Renal cortex interstitium (tissue), 11 donors: ENCODE measurements around the gene SLC6A19. TPM values are rescaled to one million over a fixed set of nuclear protein-coding genes. Genes with fewer than 3 reads are reported as not detected.

ENCODE experiments used
- DNase-seq, 11 donors: peaks; one replicate each; pipeline ENCODE4 v3.0.0-alpha.2; 2013; ENCODE audit warnings: low read depth in 9 of 11, low spot score in 4 of 11; ENCODE audit errors: extremely low read depth in 1 of 11
- polyA plus RNA-seq, 3 donors: library from polyadenylated mRNA; unstranded; fragments of 120-200 nt; gene quantifications; one replicate each; pipeline ENCODE4 v1.2.1, GENCODE V29; 2013; ENCODE audit not compliant: insufficient read length in 3 of 3

SLC6A19 gene
- polyA plus RNA-seq, 3 donors: 51.8 to 83.3 (median 56.1) TPM

DNA sequence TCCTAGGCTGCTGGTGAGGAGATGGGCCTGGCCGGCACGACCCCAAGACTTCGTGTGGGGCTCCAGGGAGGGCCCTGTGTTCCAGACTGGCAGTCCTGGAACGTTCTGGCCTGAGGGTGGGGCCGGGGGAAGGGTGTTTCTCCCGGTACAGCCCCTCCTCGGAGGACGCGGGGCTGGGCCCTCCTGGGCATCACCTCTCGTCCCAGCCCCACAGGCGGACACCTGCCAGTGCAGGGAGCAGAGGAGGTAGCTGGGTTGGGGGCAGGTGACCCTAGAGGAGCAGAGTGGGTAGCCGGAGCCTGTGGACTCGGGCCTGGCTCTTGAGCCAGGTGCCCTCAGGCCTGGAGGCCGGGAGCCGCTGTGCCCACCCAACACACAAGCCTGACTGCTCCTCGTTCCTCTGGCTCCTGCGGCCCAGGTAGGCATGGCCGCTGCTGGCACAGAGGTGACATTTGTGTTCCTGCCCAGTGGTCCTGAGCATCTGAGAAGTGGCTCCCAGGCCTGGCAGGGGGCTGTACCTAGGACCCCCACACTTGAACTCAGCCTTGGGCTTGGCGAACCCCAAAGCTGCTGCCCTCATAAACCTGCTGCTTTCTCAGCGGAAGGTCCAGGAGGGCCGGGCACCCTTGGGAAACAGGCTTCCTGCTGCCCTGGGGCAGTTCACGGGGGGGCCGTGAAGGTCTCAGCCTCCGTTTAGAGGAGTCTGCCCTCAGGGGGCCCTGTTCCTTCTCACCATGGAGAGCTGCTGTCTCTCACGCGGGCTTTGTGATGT is 817 bp downstream of the SLC6A19 start:
- no peak for DNase-seq

DNA sequence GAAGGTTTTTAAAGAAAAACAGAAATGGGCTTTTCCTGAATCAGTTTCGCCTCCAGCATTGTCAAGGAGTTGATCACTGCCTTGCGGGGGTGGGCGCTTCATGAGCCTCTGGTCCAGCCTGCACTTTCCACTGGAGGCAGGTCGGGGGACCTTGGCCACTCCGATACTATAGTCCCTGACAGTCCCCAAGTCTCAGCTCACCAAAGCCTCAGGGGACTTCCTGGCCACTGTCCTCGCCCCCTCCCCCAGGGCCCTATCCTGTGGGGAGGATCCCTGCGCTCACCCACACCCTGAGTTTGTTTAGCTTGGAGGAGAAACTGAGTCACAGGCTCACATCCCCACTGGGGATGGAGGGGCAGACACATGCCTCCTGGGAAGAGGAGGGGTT is 1.4 kb downstream of the SLC6A19 start:
- no peak for DNase-seq

DNA sequence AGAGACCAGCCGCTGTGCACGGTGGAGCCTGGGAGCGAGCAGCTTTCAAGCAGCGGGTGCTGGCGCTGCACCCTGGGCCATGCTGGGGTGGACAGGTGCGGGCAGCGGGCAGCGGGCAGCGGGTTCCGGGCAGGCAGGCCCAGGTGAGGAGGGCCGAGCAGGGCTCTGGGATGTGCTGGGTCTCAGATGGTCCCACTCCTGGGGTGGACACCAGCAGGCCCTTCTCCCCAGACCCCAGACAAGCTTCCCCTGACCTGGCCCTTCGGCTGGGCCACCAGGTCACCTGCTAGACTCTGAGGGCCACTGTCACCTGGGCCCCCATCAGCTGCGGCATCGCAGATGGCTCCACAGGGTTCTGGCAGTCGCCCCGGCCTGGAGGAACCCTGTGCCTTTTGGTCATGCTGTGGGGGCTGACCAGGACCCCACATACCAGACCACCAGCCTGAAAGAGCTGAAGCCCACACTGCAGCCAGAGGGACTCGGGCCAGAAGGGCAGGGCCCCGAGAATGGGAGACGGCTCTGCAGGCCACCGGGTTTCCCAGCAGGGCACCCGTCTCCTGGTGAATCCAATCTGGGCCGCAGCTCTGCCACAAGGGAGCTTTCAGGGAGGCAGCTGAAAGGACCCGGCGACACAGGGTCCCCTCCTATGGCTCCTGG is 2.0 kb downstream of the SLC6A19 start:
- DNase-seq: no peak

DNA sequence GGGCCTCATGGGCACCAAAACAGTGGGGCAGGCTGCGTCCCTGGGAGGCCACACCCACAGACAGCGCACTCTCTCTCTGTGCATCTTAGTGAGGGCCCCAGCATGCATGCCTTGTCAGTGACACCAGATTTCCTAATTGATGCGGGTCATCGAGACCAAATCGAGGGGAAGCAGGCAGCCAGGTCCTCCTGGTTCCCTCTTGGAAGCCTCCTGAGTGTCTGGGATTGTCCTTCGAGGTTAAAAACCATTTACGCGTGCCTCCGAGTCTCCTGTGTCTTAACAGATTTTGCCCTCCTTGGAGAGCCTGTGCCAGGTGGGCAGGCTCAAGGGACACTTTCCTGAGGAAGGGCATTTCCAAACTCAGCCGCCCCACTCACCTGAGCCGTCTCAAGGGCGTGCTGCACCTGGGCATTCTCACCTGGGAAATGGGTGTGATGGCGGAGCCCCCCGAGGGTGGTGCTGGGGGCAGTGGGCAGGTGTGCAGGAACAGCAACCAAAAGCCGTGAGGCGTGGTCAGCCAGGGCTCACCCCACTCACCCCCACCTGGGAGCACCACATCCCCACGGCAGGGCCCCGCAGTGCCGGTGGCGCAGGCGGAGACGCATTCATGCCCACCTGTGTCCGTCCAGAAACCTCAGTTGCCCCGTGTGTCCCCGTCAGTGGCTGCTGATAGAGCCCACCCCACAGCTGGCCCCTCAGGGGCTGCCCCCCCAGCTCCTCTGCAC is 2.7 kb downstream of the SLC6A19 start:
- no peak for DNase-seq

DNA sequence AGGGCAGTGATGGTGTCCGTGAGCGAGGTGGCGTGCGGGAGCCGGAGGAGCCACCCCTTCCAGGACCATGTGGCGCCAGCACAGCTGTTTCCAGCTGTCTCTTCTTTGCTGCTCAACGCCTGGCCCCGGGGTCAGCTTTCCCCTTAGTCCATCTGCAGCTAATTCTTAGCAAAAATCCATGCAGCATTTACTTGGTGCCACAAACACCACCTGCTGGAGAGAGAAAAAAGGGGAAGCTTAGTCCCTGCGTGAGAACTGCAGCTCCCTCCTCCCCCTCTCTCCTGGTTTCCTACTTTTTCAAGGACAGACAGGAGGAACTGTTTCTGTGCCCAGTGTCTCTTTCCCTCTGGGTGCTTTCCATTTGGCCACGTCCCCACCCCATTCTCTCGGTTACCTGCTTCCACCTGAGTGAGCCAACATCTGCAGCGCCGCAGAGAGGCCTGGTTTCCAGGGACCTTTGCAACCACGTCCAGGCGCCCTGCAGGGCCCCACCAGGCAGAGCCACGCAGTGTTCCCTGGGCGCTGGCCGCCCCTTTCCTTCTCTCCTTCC is 3.4 kb downstream of the SLC6A19 start:
- DNase-seq: peak in 9 of 11 donors; percentile 65 to 87 (median 70)

DNA sequence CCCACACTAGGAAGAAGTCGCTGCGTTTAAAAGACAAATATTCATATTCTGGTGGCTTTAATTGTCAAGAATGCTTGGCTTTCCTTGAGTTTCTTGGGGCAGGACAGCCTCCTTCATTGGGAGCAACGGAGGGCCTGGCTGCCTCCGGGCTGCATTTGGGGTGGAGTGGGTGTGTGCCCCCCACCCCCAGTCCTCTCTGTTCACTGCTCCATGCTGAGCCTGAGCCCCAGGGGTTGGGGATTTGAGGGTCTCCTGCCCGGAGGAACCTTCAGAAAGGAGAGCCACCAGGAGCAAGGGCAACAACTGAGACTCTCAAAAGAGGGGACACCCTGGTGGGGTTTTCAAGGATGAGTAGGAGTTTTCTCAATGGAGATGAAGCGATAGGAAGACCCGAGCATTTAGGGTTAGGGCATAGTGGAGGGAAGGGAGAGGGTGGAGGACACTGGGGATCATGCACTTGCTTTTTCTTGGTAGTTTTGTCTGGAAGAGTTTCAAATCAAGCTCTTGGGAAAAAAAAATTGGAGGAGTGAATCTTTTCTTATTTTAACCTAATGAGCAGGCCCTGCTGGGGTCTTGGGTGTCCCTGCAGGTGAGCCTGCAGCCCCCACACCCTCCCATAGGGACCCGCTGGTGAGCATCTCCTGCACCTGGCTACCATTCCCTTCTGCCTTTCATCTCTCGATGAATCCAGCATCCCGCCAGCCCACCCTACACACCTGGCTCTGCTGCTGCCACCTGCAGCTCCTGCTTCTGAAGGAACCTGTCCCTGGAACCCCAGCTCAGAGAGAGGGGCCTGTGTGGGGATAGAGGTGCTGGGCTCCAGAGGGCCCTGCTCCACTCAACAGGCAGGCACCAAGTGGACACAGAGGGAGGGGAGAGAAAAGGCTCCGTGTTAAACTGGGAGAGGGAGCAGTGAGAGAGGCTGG is 4.1 kb downstream of the SLC6A19 start:
- no peak for DNase-seq

DNA sequence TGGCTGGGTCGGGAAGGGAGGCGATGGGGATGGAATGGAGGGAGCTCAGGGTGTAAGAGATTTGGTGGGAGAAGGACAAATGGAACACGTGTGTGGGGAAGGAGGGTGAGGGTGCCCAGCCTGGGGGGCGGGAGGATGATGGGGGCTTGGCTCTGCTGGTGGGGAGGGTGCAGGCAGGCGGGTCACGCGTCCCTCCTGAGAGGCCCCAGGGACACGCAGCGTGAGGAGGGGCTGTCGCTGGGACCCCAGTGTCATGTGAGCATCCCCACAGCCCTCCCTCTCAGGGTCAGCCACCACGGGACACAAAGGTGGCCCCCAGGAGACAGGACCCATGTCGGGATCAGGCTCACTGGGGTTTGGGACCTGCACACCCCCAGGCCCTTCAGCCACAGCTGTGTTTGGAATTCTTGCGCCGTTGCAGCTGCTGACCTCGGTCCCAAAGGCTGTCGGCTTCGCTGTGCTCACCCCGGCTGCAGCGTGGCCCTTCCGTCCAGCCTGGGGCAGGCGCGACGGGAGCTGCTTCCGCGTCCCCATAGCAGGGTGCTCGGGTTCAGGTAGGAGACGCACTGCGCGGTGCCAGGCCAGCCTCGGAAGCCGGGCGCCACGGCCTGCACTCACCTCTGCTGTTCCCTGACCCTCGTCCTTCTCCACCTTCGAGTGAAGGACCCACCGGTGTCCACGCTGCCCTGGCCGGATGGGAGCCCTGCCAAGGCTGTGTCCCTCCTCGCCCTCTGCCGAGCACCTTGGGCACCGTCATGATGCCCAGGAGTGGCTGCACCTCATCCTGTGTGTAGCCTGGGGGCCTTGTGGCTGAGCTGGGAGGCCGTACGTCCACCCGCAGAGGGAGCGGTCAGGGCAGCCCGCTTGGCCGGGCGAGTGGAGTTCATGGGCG is 5.4 kb downstream of the SLC6A19 start:
- no peak for DNase-seq

DNA sequence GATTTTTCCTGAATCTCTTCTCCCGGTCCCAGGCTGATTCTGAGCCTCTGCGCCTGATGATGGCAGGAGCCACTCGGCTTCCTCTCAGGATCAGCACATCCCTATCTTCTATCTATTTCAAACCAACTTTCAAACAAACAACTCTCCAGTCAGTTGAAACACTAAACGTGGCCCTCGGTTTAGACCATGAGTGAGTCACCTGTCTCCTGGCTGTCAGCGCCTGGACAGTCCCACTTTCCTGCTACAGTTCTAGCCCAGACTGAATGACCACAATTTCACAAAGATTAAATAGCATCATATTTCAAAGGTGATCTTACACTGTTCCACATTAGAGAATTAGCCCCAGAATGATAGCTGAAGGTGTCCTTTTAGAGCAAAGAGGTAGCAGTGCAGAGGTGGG is 6.2 kb downstream of the SLC6A19 start:
- no peak for DNase-seq

DNA sequence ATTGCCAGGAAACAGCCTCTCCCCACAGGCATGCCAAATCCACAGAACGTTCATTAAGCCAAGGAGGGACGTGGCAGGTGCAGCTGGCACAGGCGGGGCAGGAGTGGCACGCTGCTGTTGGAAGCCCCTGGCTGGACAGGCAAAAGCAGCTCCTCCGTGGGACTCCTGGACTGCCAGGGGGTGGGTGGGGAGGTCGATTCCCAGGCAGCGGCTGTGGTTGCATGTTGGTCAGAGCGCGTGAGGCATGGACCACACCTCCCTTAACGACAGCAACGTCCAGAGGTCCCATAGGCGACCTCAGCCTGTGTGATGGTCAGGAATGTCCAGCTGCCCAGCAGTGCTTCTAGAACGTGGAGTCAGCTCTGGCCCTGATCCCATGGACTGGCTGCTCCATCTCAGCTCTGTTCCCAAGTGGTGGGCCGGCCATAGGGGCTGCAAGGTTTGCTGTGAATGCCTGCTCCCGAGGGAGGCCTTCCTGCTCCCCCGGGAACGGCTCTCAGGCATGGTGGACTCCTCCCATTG is 6.9 kb downstream of the SLC6A19 start:
- DNase-seq: no peak

DNA sequence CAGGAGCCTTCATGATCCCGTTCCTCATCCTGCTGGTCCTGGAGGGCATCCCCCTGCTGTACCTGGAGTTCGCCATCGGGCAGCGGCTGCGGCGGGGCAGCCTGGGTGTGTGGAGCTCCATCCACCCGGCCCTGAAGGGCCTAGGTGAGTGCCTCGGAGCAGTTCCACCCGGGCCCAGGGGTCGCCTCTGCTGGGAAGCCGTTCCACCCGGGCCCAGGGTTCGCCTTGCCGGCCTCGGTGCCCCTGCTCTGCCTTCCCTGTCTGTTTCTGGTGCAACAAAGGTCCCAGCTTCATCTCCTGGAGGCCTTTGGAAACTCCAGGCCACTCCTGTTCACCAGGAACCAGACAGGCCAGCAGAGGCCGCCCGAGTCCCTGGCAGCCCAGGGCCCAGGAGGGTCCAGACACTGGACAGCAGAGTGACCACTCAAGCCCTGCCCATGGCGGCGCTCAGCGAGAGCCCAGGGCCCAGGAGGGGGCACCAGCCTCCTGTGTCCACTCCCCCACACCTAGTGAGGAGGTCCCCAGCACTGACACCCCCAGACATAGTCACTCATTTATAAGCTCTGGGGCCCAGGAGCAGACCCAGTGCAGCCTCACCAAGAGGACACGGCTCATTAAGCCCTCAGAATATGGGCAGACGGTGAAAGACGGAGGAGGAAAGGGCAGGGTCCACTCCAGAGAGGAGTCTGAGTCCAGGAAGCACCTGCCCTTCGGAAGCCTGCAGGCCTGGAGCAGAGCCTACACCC is 7.5 kb downstream of the SLC6A19 start:
- peak in 8 of 11 donors; percentile 58 to 84 (median 66) for DNase-seq

DNA sequence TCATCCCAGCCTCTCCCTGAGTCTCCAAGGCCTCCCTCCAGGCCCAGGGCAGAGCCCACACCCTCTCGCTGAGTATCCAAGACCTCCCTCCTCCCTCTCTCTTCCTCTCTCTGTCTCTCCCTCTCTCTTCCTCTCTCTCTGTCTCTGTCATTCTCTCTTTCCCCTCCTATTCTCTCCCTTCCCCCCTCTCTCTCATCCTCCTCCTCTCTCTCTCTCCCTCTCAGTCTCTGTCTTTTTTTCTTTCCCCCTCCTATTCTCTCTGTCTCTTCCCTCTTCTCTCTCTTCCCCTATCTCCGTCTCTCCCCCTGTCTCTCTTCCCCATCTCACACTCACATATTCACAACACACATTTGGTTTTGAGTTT is 8.1 kb downstream of the SLC6A19 start:
- DNase-seq: no peak

DNA sequence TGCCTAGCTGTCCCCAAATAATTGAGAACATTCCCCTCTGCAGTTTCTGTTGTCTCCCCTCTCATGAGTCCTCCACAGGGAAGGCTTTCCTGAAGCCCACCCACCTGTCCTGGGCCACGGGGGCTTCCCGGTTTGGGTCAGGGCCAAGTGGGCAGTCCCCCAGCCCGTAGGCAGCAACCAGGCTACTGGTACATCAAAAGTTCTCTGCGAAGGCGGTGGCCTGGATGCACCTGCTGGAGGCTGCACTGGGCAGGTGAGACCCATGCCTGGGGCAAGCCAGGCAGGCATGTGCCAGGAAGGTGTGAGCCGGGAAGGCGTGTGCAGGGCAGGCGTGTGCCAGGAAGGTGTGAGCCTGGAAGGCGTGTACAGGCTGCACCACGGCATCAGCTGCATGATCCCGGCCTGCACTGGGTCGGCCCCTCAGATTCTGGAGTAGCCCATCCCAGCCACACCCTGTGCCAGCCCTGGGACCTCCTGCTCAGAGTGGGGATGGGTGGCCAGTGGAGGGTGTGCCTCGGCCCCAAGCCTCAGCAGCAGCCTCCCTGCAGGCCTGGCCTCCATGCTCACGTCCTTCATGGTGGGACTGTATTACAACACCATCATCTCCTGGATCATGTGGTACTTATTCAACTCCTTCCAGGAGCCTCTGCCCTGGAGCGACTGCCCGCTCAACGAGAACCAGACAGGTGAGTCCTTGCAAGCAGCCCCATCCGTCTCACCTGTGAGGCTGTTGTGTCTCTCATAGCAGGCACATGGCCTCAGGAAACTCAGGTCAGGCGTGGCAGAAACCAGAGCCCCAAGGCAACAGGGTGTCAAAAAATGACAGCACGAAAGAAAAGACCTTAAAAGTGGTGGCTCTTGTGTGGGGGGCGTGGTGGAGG is 8.7 kb downstream of the SLC6A19 start:
- DNase-seq: no peak

DNA sequence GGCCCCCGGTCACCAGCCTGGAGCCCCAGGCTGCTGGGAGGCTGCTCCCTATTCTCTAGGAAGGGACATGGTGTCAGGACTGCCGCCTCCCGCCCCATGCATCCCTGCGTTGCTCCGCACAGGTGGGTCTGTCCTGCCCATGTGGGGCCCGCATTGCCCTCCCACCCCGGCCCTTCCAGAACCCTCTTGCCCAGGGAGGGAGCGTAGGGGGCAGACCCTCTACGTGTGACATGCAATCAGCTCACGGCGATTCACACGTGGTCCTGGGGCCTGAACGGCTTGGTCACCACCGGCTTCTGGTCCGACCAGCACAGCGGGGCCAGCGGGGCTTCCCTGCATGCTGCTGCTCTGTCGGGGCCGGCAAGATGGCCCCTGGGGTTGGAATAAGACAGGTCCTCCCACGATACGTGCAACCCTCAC is 9.4 kb downstream of the SLC6A19 start:
- no peak for DNase-seq

DNA sequence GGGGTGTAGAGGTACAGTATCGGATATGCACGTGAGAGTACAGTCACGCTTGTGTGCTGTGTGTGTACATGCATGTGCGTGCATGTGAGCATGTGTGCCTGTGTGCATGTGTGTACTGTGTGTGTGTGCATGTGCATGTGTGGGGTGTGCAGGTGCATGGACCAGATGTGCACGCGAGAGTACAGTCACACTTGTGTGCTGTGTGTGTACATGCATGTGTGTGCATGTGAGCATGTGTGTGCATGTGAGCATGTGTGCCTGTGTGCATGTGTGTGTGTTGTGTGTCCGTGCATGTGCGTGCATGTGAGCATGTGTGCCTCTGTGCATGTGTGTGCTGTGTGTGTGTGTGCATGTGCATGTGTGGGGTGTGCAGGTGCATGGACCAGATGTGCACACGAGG is 10.3 kb downstream of the SLC6A19 start:
- no peak for DNase-seq

DNA sequence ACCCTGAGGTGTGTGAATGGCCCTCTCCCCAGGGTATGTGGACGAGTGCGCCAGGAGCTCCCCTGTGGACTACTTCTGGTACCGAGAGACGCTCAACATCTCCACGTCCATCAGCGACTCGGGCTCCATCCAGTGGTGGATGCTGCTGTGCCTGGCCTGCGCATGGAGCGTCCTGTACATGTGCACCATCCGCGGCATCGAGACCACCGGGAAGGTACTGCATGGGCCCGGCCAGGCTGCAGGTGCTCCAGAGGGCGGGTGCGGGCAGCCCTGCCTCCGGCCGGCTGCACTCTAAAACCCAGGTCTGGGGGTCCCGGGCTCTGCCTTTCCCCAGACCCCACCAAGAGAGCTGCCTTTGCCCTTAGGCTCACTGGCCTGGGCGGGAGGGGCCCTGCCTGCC is 10.9 kb downstream of the SLC6A19 start:
- DNase-seq: no peak

DNA sequence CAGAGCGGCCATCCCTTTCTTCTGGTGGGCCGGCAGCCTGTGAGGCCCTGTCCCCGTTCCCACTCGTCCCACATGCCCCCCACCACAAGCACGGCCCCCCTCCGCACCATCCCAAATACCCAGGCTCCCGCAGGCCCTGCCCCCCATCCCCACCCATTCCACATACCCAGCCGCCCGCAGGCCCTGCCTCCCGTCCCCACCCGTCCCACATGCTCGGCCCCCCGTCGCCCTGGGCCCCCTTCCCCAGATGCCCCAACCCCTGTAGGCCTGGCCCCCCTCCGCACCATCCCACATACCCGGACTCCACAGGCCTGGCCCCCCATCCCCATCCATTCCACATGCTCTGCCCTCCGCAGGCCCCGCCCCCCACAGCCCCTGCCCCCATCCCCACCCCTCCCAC is 11.5 kb downstream of the SLC6A19 start:
- no peak for DNase-seq
